ENCODE measurements around the gene TTN.

TTN gene

DNA sequence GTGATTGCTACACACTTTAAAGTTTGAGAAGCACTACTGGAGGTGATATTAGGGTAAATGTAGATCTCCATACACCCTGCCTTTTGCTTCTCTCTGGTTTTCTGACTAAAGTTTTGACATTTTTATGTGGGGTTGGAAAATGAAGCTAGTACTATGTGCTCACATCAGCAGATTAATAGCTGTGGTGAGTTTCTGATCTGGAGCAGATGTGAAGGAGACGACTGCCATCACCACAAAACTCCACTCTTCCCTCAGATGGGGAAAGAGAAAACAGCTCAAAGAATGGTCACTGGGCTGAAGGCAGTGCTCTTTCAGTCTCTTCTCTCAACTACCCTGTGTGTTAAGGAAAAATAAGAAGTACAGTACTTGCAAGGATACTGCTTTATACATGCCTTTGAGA lies 289.7 kb downstream of the TTN start:
- H2BK12ac ChIP-seq (ENCODE audit: low read length in 2 of 2) = no peak overlapping the region
- no peak overlapping the region for H2BK15ac ChIP-seq (ENCODE audit: low read depth, poor library complexity, severe bottlenecking)
- no peak overlapping the region for H3K9ac ChIP-seq (ENCODE audit: low read length)
- DNase-seq = no peak
- no peak overlapping the region for H2AFZ ChIP-seq (ENCODE audit: low read depth, low read length)
- no peak overlapping the region for H3K23ac ChIP-seq (ENCODE audit: low read length in 2 of 2)
- H3K14ac ChIP-seq (ENCODE audit: low read length in 2 of 2) = no peak overlapping the region
- H3K27me3 ChIP-seq (ENCODE audit: control insufficient read depth in 1 of 2, insufficient read depth in 1 of 2, low read length in 2 of 2) = no peaks in the 10 kb centered on the region
- 75% methylated on average over 1 of the region's 1 CpG for WGBS
- H3K36me3 ChIP-seq (ENCODE audit: control insufficient read depth in 1 of 2, insufficient read depth in 2 of 2, low read depth in 1 of 2, low read length in 2 of 2) = peaks cover 3 to 18% of the 10 kb centered on the region in 2 experiments
- H2BK120ac ChIP-seq (ENCODE audit: low read depth, low read length) = no peak overlapping the region
- no peak overlapping the region for H3K27ac ChIP-seq (ENCODE audit: low read length, poor library complexity, severe bottlenecking)
- no peak overlapping the region for H3K4ac ChIP-seq (ENCODE audit: low read depth in 1 of 2, low read length in 2 of 2)
- no peak overlapping the region for H4K8ac ChIP-seq (ENCODE audit: low read length)
- peaks cover 3% of the 10 kb centered on the region for H3K79me1 ChIP-seq (replicated peaks; ENCODE audit: low read length, poor library complexity, severe bottlenecking)
- H3K18ac ChIP-seq (ENCODE audit: low read depth in 1 of 2, low read length in 2 of 2) = no peak overlapping the region
- no peaks in the 10 kb centered on the region for H3K9me3 ChIP-seq (ENCODE audit: control insufficient read depth, low read length)
- H3K4me3 ChIP-seq (ENCODE audit: insufficient read depth in 1 of 2, low read depth in 1 of 2, low read length in 2 of 2) = no peak overlapping the region
- H2BK5ac ChIP-seq (ENCODE audit: low read depth, low read length, poor library complexity, severe bottlenecking) = no peak overlapping the region
- H3K4me1 ChIP-seq (ENCODE audit: control insufficient read depth, insufficient read depth, low read depth, low read length) = peaks cover 2% of the 10 kb centered on the region
- H4K91ac ChIP-seq (ENCODE audit: low read length) = no peak overlapping the region
- no peak overlapping the region for H2AK5ac ChIP-seq (ENCODE audit: low read length, severe bottlenecking)
- H3K4me2 ChIP-seq (ENCODE audit: low read length, poor library complexity, severe bottlenecking) = no peak overlapping the region

DNA sequence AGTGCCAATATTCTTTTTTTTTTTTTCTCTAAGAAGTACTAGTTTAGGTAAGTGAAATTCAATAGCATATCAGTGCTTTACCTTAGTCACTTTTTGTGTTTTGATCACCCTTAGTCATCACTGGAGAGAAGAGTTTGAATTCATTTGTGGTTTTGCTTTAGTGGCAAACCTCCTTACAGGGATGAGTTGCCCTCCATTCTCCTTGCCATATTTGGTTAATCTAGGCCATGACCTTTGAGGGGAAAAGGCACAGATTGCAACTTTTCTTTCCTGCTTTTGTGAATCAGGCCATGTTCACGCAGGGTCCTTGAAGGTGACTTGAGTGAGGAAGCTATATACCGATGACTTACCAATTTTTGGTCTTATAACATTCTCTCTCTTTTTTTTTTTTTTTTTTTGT lies 292.6 kb downstream of the TTN start:
- no peak overlapping the region for H4K91ac ChIP-seq (ENCODE audit: low read length)
- no CpG with 5 or more reads among the region's 2 CpGs for WGBS
- no peak overlapping the region for H2BK120ac ChIP-seq (ENCODE audit: low read depth, low read length)
- H3K36me3 ChIP-seq (ENCODE audit: control insufficient read depth in 1 of 2, insufficient read depth in 2 of 2, low read depth in 1 of 2, low read length in 2 of 2) = peaks cover 6 to 38% of the 10 kb centered on the region in 2 experiments
- H3K23ac ChIP-seq (ENCODE audit: low read length in 2 of 2) = no peak overlapping the region
- H3K27ac ChIP-seq (ENCODE audit: low read length, poor library complexity, severe bottlenecking) = peak overlapping the region; percentile 21
- no peaks in the 10 kb centered on the region for H3K9me3 ChIP-seq (ENCODE audit: control insufficient read depth, low read length)
- no peak overlapping the region for H3K14ac ChIP-seq (ENCODE audit: low read length in 2 of 2)
- H2AFZ ChIP-seq (ENCODE audit: low read depth, low read length) = no peak overlapping the region
- H2BK15ac ChIP-seq (ENCODE audit: low read depth, poor library complexity, severe bottlenecking) = no peak overlapping the region
- no peak overlapping the region for H3K4me3 ChIP-seq (ENCODE audit: insufficient read depth in 1 of 2, low read depth in 1 of 2, low read length in 2 of 2)
- no peak overlapping the region for H3K18ac ChIP-seq (ENCODE audit: low read depth in 1 of 2, low read length in 2 of 2)
- H3K4me1 ChIP-seq (ENCODE audit: control insufficient read depth, insufficient read depth, low read depth, low read length) = peaks cover 2% of the 10 kb centered on the region
- H3K27me3 ChIP-seq (ENCODE audit: control insufficient read depth in 1 of 2, insufficient read depth in 1 of 2, low read length in 2 of 2) = no peaks in the 10 kb centered on the region
- no peak overlapping the region for H4K8ac ChIP-seq (ENCODE audit: low read length)
- DNase-seq = peak; percentile 46
- H2AK5ac ChIP-seq (ENCODE audit: low read length, severe bottlenecking) = no peak overlapping the region
- no peak overlapping the region for H2BK5ac ChIP-seq (ENCODE audit: low read depth, low read length, poor library complexity, severe bottlenecking)
- no peak overlapping the region for H2BK12ac ChIP-seq (ENCODE audit: low read length in 2 of 2)
- no peak overlapping the region for H3K4ac ChIP-seq (ENCODE audit: low read depth in 1 of 2, low read length in 2 of 2)
- H3K9ac ChIP-seq (ENCODE audit: low read length) = no peak overlapping the region
- no peak overlapping the region for H3K4me2 ChIP-seq (ENCODE audit: low read length, poor library complexity, severe bottlenecking)
- peaks cover 5% of the 10 kb centered on the region for H3K79me1 ChIP-seq (replicated peaks; ENCODE audit: low read length, poor library complexity, severe bottlenecking)

DNA sequence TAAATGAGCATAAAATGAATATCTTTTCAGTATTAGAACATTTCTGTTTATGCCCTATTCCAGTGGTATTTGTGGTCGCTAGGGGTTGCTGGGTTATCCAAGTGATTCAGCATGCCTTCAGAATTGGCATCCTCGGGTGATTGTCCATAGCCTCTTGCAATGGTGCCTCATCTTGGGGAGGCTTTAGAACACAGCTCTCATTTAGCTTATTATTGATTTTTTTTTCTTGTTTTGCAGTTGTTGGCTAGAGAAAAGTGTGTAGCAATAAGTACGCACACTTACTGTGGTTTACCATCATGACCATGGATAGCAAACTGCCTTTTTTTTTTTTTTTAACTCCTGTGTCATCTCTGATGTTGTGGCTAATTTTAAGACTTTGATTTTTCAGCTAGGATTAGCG lies 293.3 kb downstream of the TTN start:
- Histone ChIP-seq H2BK15ac (ENCODE audit: low read depth, poor library complexity, severe bottlenecking) (no peak overlapping the region), H3K14ac (ENCODE audit: low read length in 2 of 2) (no peak overlapping the region), H3K36me3 (ENCODE audit: control insufficient read depth in 1 of 2, insufficient read depth in 2 of 2, low read depth in 1 of 2, low read length in 2 of 2) (peaks cover 9 to 40% of the 10 kb centered on the region in 2 experiments), H3K27me3 (ENCODE audit: control insufficient read depth in 1 of 2, insufficient read depth in 1 of 2, low read length in 2 of 2) (no peaks in the 10 kb centered on the region), H2BK12ac (ENCODE audit: low read length in 2 of 2) (no peak overlapping the region), H2AFZ (ENCODE audit: low read depth, low read length) (no peak overlapping the region), H4K91ac (ENCODE audit: low read length) (no peak overlapping the region), H2BK5ac (ENCODE audit: low read depth, low read length, poor library complexity, severe bottlenecking) (no peak overlapping the region), H4K8ac (ENCODE audit: low read length) (no peak overlapping the region), H3K4me2 (ENCODE audit: low read length, poor library complexity, severe bottlenecking) (no peak overlapping the region), H2BK120ac (ENCODE audit: low read depth, low read length) (no peak overlapping the region), H3K4ac (ENCODE audit: low read depth in 1 of 2, low read length in 2 of 2) (no peak overlapping the region), H3K18ac (ENCODE audit: low read depth in 1 of 2, low read length in 2 of 2) (no peak overlapping the region), H3K4me1 (ENCODE audit: control insufficient read depth, insufficient read depth, low read depth, low read length) (peaks cover 2% of the 10 kb centered on the region), H3K23ac (ENCODE audit: low read length in 2 of 2) (no peak overlapping the region), H3K9ac (ENCODE audit: low read length) (no peak overlapping the region), H3K79me1 (replicated peaks; ENCODE audit: low read length, poor library complexity, severe bottlenecking) (peaks cover 8% of the 10 kb centered on the region), H2AK5ac (ENCODE audit: low read length, severe bottlenecking) (no peak overlapping the region), H3K27ac (ENCODE audit: low read length, poor library complexity, severe bottlenecking) (no peak overlapping the region), H3K9me3 (ENCODE audit: control insufficient read depth, low read length) (no peaks in the 10 kb centered on the region), H3K4me3 (ENCODE audit: insufficient read depth in 1 of 2, low read depth in 1 of 2, low read length in 2 of 2) (no peak overlapping the region)
- over 99% methylated on average over 4 of the region's 4 CpGs for WGBS
- no peak for DNase-seq

DNA sequence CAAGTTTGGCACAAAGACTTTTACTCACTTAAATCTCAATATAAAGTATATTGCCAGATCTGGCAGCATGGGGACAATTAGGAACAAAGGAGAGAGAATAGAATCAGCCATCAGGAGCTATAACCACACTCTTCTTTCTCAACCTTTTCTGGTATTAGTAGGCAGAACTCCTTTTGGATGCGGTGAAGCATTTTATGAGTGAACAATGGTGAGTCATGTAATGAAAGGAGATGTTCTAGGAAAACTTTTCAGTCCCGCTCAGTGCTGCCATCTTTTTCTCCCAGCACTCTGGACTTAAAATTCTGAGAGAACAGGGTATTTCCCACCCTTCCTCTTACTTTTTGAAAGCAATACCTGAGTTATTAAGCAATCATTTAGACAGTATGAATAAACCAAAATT lies 294.7 kb downstream of the TTN start:
- H3K27ac ChIP-seq (ENCODE audit: low read length, poor library complexity, severe bottlenecking) = peak overlapping the region; percentile 10
- no peak overlapping the region for H3K18ac ChIP-seq (ENCODE audit: low read depth in 1 of 2, low read length in 2 of 2)
- no peaks in the 10 kb centered on the region for H3K27me3 ChIP-seq (ENCODE audit: control insufficient read depth in 1 of 2, insufficient read depth in 1 of 2, low read length in 2 of 2)
- H3K79me1 ChIP-seq (replicated peaks; ENCODE audit: low read length, poor library complexity, severe bottlenecking) = peaks cover 13% of the 10 kb centered on the region
- no peak overlapping the region for H2BK5ac ChIP-seq (ENCODE audit: low read depth, low read length, poor library complexity, severe bottlenecking)
- no peak overlapping the region for H3K4me3 ChIP-seq (ENCODE audit: insufficient read depth in 1 of 2, low read depth in 1 of 2, low read length in 2 of 2)
- DNase-seq = no peak
- H4K8ac ChIP-seq (ENCODE audit: low read length) = no peak overlapping the region
- no peak overlapping the region for H2AK5ac ChIP-seq (ENCODE audit: low read length, severe bottlenecking)
- H3K4me1 ChIP-seq (ENCODE audit: control insufficient read depth, insufficient read depth, low read depth, low read length) = peaks cover 2% of the 10 kb centered on the region
- no peak overlapping the region for H2AFZ ChIP-seq (ENCODE audit: low read depth, low read length)
- no peak overlapping the region for H3K23ac ChIP-seq (ENCODE audit: low read length in 2 of 2)
- WGBS = 100% methylated on average over 1 of the region's 2 CpGs
- no peaks in the 10 kb centered on the region for H3K9me3 ChIP-seq (ENCODE audit: control insufficient read depth, low read length)
- no peak overlapping the region for H2BK15ac ChIP-seq (ENCODE audit: low read depth, poor library complexity, severe bottlenecking)
- no peak overlapping the region for H3K4me2 ChIP-seq (ENCODE audit: low read length, poor library complexity, severe bottlenecking)
- H3K14ac ChIP-seq (ENCODE audit: low read length in 2 of 2) = no peak overlapping the region
- H3K36me3 ChIP-seq (ENCODE audit: control insufficient read depth in 1 of 2, insufficient read depth in 2 of 2, low read depth in 1 of 2, low read length in 2 of 2) = peaks cover 6 to 26% of the 10 kb centered on the region in 2 experiments
- no peak overlapping the region for H3K4ac ChIP-seq (ENCODE audit: low read depth in 1 of 2, low read length in 2 of 2)
- H2BK12ac ChIP-seq (ENCODE audit: low read length in 2 of 2) = no peak overlapping the region
- H3K9ac ChIP-seq (ENCODE audit: low read length) = no peak overlapping the region
- no peak overlapping the region for H4K91ac ChIP-seq (ENCODE audit: low read length)
- no peak overlapping the region for H2BK120ac ChIP-seq (ENCODE audit: low read depth, low read length)

Data from mesenchymal stem cell (in vitro differentiated cells and primary cell).